GM18861 (cell line): ENCODE measurements around the gene EHMT1.
A peak's percentile ranks its signal among the peaks of the same experiment; 100 is the strongest.

Experiments used
- ATAC-seq: cut with Tn5 transposase; IDR thresholded peaks from one replicate; pipeline ENCODE4 v1.9.1; 2021; ENCODE audit not compliant: unreplicated experiment

Gene EHMT1

GRCh38 chr9:137733429-137733828 lies 114.6 kb downstream of the EHMT1 start:
- no peak for ATAC-seq

- ATAC-seq = no peak
Observed at GRCh38 chr9:137734181-137734580, 115.4 kb downstream of the EHMT1 start.

GRCh38 chr9:137738182-137738696 lies 119.4 kb downstream of the EHMT1 start:
- ATAC-seq = peak; percentile 83

GRCh38 chr9:137738703-137739102 lies 119.9 kb downstream of the EHMT1 start:
- ATAC-seq = no peak

- no peak for ATAC-seq
Observed at GRCh38 chr9:137739371-137740309, 120.8 kb downstream of the EHMT1 start.

GRCh38 chr9:137740312-137740711 lies 121.5 kb downstream of the EHMT1 start:
- ATAC-seq = no peak

- no peak for ATAC-seq
Observed at GRCh38 chr9:137741330-137741729, 122.5 kb downstream of the EHMT1 start.

GRCh38 chr9:137742698-137743097 lies 123.9 kb downstream of the EHMT1 start:
- no peak for ATAC-seq

GRCh38 chr9:137743695-137744094 lies 124.9 kb downstream of the EHMT1 start:
- ATAC-seq = no peak

GRCh38 chr9:137744632-137745183 lies 125.9 kb downstream of the EHMT1 start:
- peak; percentile 41 for ATAC-seq

- peak; percentile 50 for ATAC-seq
Observed at GRCh38 chr9:137745541-137745991, 126.8 kb downstream of the EHMT1 start.

GRCh38 chr9:137748311-137748710 lies 129.5 kb downstream of the EHMT1 start:
- ATAC-seq = no peak

- ATAC-seq = no peak
Observed at GRCh38 chr9:137748741-137749140, 129.9 kb downstream of the EHMT1 start.

- no peak for ATAC-seq
Observed at GRCh38 chr9:137749511-137749910, 130.7 kb downstream of the EHMT1 start.

GRCh38 chr9:137750007-137750406 lies 131.2 kb downstream of the EHMT1 start:
- no peak for ATAC-seq

- ATAC-seq = no peak
Observed at GRCh38 chr9:137750566-137750965, 131.8 kb downstream of the EHMT1 start.

- ATAC-seq = no peak
Observed at GRCh38 chr9:137751616-137752015, 132.8 kb downstream of the EHMT1 start.

GRCh38 chr9:137752426-137752825 lies 133.6 kb downstream of the EHMT1 start:
- no peak for ATAC-seq

- ATAC-seq = no peak
Observed at GRCh38 chr9:137753192-137753765, 134.5 kb downstream of the EHMT1 start.

GRCh38 chr9:137755261-137755927 lies 136.6 kb downstream of the EHMT1 start:
- ATAC-seq = no peak

GRCh38 chr9:137756045-137756744 lies 137.4 kb downstream of the EHMT1 start:
- ATAC-seq = no peak
